ENCODE measurements around the gene MYT1. TPM values are rescaled to one million over a fixed set of nuclear protein-coding genes. Genes with fewer than 3 reads are reported as not detected.

MYT1 gene
- total and polyA plus RNA-seq, 2 donors (not counting 1 experiment from before 2014, with no cell fraction given) = not detected

GRCh38 chr20:64277571-64278316 is 113.5 kb downstream of the MYT1 start:
- no peak overlapping the region for H2AFZ ChIP-seq (ENCODE audit: low read length)
- H3K9ac ChIP-seq (ENCODE audit: insufficient read depth, low read length) = no peak overlapping the region
- H3K79me2 ChIP-seq (ENCODE audit: control insufficient read depth, insufficient read depth, low read length) = no peaks in the 10 kb centered on the region
- no peaks in the 10 kb centered on the region for H3K4me1 ChIP-seq (ENCODE audit: control insufficient read depth, extremely low read depth, insufficient read depth, low read length)
- no peak overlapping the region for H3K27ac ChIP-seq (ENCODE audit: insufficient read depth, low read length)
- H3K4me2 ChIP-seq (ENCODE audit: extremely low read depth, insufficient read depth, low read length) = no peak overlapping the region
- H3K9me3 ChIP-seq (ENCODE audit: control insufficient read depth, insufficient read depth, low read depth, low read length) = no peaks in the 10 kb centered on the region
- DNase-seq (ENCODE audit: low read depth in 2 of 2) = no peak
- no peaks in the 10 kb centered on the region for H3K36me3 ChIP-seq (ENCODE audit: control insufficient read depth, insufficient read depth, low read length)
- H3K27me3 ChIP-seq (ENCODE audit: control insufficient read depth, insufficient read depth, low read length) = no peaks in the 10 kb centered on the region
- no peak overlapping the region for H3K4me3 ChIP-seq (replicated peaks in 1 of 4; ENCODE audit: control extremely low read depth in 1 of 4, insufficient read depth in 1 of 4, low read depth in 3 of 4, low read length in 4 of 4)
- TF ChIP-seq CTCF (conservative IDR thresholded peaks at IDR 0.05 in 1 of 2, IDR thresholded peaks at IDR 0.05 in 1 of 2; ENCODE audit: low read depth in 1 of 2, low read length in 2 of 2) = no peak
- TF ChIP-seq EZH2 (IDR thresholded peaks at IDR 0.05; ENCODE audit: low read length, missing control alignments) = no peak
- H4K20me1 ChIP-seq (ENCODE audit: control insufficient read depth, extremely low read depth, insufficient read depth, low read length) = no peaks in the 10 kb centered on the region

GRCh38 chr20:64278317-64278681 is 114.0 kb downstream of the MYT1 start:
- no peaks in the 10 kb centered on the region for H4K20me1 ChIP-seq (ENCODE audit: control insufficient read depth, extremely low read depth, insufficient read depth, low read length)
- no peak overlapping the region for H2AFZ ChIP-seq (ENCODE audit: low read length)
- DNase-seq (ENCODE audit: low read depth in 2 of 2) = no peak
- no peak overlapping the region for H3K4me2 ChIP-seq (ENCODE audit: extremely low read depth, insufficient read depth, low read length)
- no peaks in the 10 kb centered on the region for H3K79me2 ChIP-seq (ENCODE audit: control insufficient read depth, insufficient read depth, low read length)
- no peak overlapping the region for H3K27ac ChIP-seq (ENCODE audit: insufficient read depth, low read length)
- no peaks in the 10 kb centered on the region for H3K4me1 ChIP-seq (ENCODE audit: control insufficient read depth, extremely low read depth, insufficient read depth, low read length)
- H3K9me3 ChIP-seq (ENCODE audit: control insufficient read depth, insufficient read depth, low read depth, low read length) = no peaks in the 10 kb centered on the region
- TF ChIP-seq CTCF (conservative IDR thresholded peaks at IDR 0.05 in 1 of 2, IDR thresholded peaks at IDR 0.05 in 1 of 2; ENCODE audit: low read depth in 1 of 2, low read length in 2 of 2) (no peak), EZH2 (IDR thresholded peaks at IDR 0.05; ENCODE audit: low read length, missing control alignments) (no peak)
- H3K36me3 ChIP-seq (ENCODE audit: control insufficient read depth, insufficient read depth, low read length) = no peaks in the 10 kb centered on the region
- H3K9ac ChIP-seq (ENCODE audit: insufficient read depth, low read length) = no peak overlapping the region
- H3K27me3 ChIP-seq (ENCODE audit: control insufficient read depth, insufficient read depth, low read length) = no peaks in the 10 kb centered on the region
- no peak overlapping the region for H3K4me3 ChIP-seq (replicated peaks in 1 of 4; ENCODE audit: control extremely low read depth in 1 of 4, insufficient read depth in 1 of 4, low read depth in 3 of 4, low read length in 4 of 4)

- Histone ChIP-seq H3K4me2 (ENCODE audit: extremely low read depth, insufficient read depth, low read length) (no peak overlapping the region), H3K9ac (ENCODE audit: insufficient read depth, low read length) (no peak overlapping the region), H3K27ac (ENCODE audit: insufficient read depth, low read length) (no peak overlapping the region), H3K9me3 (ENCODE audit: control insufficient read depth, insufficient read depth, low read depth, low read length) (no peaks in the 10 kb centered on the region), H2AFZ (ENCODE audit: low read length) (no peak overlapping the region), H4K20me1 (ENCODE audit: control insufficient read depth, extremely low read depth, insufficient read depth, low read length) (no peaks in the 10 kb centered on the region), H3K27me3 (ENCODE audit: control insufficient read depth, insufficient read depth, low read length) (no peaks in the 10 kb centered on the region), H3K4me3 (replicated peaks in 1 of 4; ENCODE audit: control extremely low read depth in 1 of 4, insufficient read depth in 1 of 4, low read depth in 3 of 4, low read length in 4 of 4) (no peak overlapping the region), H3K36me3 (ENCODE audit: control insufficient read depth, insufficient read depth, low read length) (no peaks in the 10 kb centered on the region), H3K79me2 (ENCODE audit: control insufficient read depth, insufficient read depth, low read length) (no peaks in the 10 kb centered on the region), H3K4me1 (ENCODE audit: control insufficient read depth, extremely low read depth, insufficient read depth, low read length) (no peaks in the 10 kb centered on the region)
- TF ChIP-seq EZH2 (IDR thresholded peaks at IDR 0.05; ENCODE audit: low read length, missing control alignments) = no peak
- TF ChIP-seq CTCF (conservative IDR thresholded peaks at IDR 0.05 in 1 of 2, IDR thresholded peaks at IDR 0.05 in 1 of 2; ENCODE audit: low read depth in 1 of 2, low read length in 2 of 2) = no peak
- no peak for DNase-seq (ENCODE audit: low read depth in 2 of 2)
These were observed 115.7 kb downstream of the MYT1 start for GRCh38 chr20:64279826-64280459.
